Esophagus muscularis mucosa (tissue), 4 donors: ENCODE measurements around the gene FAM149A.

Experiments used
- EP300 ChIP-seq: sonication (generic); formaldehyde crosslinking; IDR thresholded peaks from one replicate; pipeline ENCODE4 v1.6.1; 2017; ENCODE audit warnings: antibody characterized with exemption
- POLR2A ChIP-seq: fragments of 450-650 bp; IDR thresholded peaks from one replicate; pipeline ENCODE4 v1.6.1; 2017; ENCODE audit warnings: antibody characterized with exemption, moderate library complexity, mild to moderate bottlenecking, low read depth
- POLR2AphosphoS5 ChIP-seq, 2 donors: sonication (generic); formaldehyde crosslinking; IDR thresholded peaks; one replicate each; pipeline ENCODE4 v1.6.1; 2017; ENCODE audit warnings: antibody characterized with exemption in 2 of 2
- TF ChIP-seq, protein P1 (sequence below), 3 experiments: fragments of 200-600 bp in 2 of 3; fragments of 450-650 bp in 1 of 3; sonication (generic) in 2 of 3; IDR thresholded peaks; one replicate each; pipeline ENCODE4 v1.5.1; 2017 to 2019; ENCODE audit warnings: antibody characterized with exemption in 3 of 3, mild to moderate bottlenecking in 2 of 3, moderate library complexity in 1 of 3

DNA sequence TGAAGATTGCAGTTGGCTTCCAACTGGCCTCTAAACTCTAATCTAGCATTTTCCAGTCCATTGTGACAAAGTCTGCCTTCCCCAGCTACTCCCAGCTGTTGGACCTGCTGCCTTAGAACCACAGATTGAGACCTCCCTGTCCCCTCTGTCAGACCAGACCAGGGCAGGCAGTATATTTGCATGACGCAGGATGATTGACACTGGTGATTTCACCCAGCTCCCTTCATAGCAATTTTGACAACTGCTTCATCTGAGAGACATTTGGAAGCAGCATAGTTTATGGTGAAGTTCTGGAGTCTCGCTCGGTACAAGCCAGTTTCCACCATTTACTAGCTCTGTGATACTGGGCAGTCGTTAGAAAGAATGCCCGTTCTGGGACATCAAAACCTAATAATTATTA, 89.3 kb downstream of the FAM149A start:
- TF ChIP-seq, protein P1, sequence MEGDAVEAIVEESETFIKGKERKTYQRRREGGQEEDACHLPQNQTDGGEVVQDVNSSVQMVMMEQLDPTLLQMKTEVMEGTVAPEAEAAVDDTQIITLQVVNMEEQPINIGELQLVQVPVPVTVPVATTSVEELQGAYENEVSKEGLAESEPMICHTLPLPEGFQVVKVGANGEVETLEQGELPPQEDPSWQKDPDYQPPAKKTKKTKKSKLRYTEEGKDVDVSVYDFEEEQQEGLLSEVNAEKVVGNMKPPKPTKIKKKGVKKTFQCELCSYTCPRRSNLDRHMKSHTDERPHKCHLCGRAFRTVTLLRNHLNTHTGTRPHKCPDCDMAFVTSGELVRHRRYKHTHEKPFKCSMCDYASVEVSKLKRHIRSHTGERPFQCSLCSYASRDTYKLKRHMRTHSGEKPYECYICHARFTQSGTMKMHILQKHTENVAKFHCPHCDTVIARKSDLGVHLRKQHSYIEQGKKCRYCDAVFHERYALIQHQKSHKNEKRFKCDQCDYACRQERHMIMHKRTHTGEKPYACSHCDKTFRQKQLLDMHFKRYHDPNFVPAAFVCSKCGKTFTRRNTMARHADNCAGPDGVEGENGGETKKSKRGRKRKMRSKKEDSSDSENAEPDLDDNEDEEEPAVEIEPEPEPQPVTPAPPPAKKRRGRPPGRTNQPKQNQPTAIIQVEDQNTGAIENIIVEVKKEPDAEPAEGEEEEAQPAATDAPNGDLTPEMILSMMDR (IDR thresholded peaks at IDR 0.05), result no peak
- TF ChIP-seq POLR2AphosphoS5 (IDR thresholded peaks at IDR 0.05) (no peak), POLR2A (no peak), EP300 (no peak)
